HG03439 (cell line): ENCODE data around the gene C16orf78.

Source experiments
- ATAC-seq: cut with Tn5 transposase; IDR thresholded peaks from one replicate; pipeline ENCODE4 v1.9.1; 2021; ENCODE audit warnings: mild to moderate bottlenecking, moderate library complexity; ENCODE audit not compliant: unreplicated experiment

The C16orf78 gene, protein sequence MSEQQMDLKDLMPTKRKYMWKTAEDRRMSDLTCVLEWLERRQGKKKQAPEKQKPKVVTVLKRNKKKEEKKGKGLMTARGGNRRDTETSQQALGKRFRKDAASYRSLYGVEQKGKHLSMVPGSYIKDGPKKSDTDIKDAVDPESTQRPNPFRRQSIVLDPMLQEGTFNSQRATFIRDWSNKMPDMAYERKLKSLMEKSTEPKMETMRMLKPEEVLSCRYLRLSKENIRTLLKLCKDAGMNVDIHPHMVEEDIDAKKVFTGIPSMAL

DNA sequence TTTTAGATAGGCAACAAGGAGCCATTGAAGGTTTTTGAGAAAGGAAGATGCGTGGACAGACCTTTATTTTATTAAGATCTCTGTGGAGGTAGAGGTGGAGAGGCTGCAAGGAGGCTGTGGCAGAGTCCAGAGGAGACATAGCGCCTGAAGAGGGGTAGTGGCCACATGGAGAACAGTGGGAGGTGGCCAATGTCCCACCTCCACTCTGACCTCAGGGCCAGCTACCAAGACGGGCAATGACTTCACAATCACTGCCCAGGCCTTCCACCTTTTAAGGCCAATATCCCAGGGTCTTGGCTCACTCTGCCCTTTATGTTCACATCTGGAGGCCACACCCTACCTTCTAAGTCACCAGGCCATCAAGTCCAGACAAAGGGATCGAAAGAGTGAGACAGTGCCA lies at the start of gene C16orf78:
Gene C16orf78 (plus strand): TSS at position 301 of the 400 bp plus-strand sequence. CDS start 136 bp downstream, outside the sequence.
- ATAC-seq = no peak

GRCh38 chr16:49324703-49325102 lies 48.9 kb upstream of the C16orf78 start:
- ATAC-seq = no peak

DNA sequence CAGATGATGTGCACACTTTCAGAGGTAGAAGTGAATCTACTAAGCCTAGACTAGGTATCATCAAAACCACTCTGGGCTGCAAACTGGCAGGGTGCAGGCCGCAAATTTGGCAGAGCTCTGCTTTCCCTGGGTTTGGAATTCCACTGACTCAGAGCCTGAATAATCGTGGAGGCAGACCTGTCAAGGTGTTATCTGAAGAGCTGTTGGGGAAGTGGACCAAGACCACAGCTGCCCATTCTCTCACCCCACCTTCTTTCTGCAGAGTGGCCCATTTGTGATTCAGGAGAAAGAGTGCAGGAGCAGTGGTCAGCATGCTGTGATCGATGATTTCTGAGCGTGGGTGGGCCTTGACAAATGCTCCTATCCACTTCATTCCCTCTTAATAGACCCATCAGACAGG lies 46.1 kb upstream of the C16orf78 start:
- ATAC-seq = no peak

DNA sequence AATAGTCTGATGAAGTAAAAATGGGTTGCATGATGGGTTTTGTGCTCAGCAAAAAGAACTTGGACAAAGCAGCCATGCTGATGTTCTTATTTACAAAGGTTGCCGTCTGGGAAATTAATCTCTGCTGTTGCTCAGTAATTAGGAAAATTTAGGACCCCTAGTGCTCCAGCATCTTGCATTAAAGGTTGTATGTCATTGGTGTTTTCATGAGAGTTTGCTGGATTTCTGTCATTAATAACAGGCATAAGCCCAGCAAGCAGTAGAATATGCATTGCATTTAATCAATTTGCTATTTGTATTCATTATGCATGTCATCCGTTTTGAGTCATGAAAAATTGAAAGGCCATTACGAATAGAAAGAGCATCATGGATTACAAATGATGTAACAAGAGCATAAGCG lies 45.3 kb upstream of the C16orf78 start:
- no peak for ATAC-seq

GRCh38 chr16:49330562-49331201 lies 42.9 kb upstream of the C16orf78 start:
- ATAC-seq = no peak

GRCh38 chr16:49332589-49333258 lies 40.9 kb upstream of the C16orf78 start:
- no peak for ATAC-seq

- ATAC-seq = no peak
Observed at GRCh38 chr16:49333259-49333597, 40.4 kb upstream of the C16orf78 start.

DNA sequence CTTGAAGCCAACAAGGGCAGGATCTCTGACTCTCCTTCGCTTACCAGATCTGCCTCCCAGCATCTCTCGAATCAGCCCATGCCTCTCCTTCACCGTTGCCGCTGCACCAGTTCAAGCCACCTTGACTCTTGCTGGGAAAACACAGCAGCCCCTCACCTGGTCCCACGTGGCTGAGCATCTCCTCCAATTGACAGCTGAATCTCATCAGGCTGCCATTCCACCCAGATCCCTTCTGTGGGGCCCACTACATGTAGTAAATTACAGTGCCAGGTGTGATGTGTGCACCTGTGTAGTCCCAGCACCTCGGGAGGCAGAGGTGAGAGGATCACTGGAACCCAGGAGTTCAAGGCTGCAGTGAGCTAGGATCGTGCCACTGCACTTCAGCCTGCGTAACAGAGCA lies 37.8 kb upstream of the C16orf78 start:
- no peak for ATAC-seq

GRCh38 chr16:49336581-49336980 lies 37.0 kb upstream of the C16orf78 start:
- no peak for ATAC-seq

DNA sequence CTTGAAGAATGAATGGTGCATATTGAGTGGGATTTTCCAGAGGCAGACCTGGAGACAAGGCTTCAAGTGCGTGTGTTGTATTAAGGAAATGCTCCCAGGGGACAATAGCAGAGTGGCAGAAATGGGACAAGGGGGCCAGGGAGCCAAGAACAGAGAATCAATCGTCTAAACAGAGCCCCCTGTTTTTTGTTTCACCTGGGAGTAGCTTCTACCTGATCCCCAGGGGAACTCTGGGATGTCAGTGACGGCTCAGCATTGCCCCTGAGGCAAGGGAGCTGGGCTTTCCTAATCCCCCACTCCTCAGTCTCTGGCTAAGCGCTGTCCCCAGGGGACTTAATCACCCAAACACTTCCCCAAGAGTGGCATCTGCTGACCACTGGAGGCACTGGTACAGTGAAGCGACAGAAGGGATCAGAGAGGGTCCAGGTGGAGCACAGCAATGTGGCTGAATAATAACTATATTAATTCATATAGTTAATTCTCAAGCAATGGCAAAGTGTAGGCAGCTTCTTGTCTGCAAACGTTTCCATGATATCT lies 35.7 kb upstream of the C16orf78 start:
- ATAC-seq = no peak

DNA sequence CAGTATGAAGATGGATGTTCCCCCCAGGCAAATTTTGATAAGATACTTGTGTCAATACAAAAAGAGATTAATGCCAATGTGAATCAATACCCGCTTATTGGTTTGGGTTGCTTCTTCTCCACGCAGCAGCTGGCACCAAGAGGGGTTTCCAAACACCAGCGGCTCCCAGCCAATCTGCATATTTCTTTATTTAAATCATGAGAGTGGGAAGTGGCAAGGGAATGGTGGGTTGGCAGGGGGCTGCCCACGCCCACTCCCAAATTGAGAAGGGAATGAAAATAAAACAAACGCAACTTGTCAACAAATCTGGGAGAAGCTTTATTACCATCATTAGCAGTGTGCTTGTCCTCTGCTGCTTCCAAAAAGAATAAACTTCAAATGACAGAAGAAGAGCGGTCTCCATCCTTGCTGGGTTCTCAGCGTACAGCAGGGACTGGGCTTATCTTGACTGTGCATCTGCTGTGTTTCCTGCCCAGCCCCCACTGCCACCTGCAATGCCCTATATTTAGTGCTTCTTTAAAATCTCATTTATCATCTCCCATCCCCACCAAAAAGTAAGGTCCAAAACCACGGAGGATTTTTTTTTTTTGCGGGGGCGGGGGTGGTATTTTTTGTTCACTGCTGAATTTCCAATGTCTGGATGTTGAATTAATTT lies 34.9 kb upstream of the C16orf78 start:
- no peak for ATAC-seq

GRCh38 chr16:49340466-49340865 lies 33.1 kb upstream of the C16orf78 start:
- ATAC-seq = no peak

DNA sequence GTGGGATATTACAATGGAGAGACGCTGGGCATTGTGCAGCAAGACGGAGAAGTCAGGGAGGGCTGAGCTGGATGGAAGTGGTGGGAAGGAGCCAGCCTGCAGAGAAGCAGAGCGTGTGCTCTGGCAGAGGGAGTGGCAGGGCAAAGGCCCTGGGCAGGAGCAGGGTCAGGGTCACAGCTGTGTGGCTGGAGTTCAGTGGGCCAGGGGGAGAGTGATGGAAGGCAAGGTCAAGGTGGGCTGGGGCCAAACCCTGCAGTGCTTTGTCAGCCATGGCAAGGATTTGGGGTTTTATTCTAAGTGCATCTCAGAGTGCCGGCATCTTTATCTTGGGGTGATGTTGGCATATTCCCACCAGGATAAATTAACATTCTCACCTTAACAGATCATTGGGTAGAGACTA lies 31.9 kb upstream of the C16orf78 start:
- ATAC-seq = no peak

- no peak for ATAC-seq
Observed at GRCh38 chr16:49342336-49343265, 31.0 kb upstream of the C16orf78 start.

DNA sequence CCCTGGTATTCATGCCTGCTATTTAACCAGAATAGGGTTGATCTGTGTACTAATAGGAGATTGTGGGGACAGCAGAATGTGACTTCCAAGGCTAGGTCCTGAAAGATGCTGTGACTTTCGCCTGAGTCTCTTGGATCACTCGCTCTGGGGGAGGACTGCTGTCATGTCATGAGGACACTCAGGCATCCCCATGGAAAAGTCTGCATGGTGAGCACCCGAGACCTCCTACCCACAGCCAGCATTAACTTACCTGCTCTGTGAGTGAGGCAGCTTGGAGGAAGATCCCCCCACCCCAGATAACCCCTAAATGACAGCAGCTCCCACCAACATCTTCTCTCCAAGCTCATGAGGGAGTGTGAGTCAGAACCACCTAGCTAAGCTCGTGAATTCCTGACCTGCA lies 30.3 kb upstream of the C16orf78 start:
- no peak for ATAC-seq

- ATAC-seq = no peak
Observed at GRCh38 chr16:49344401-49344800, 29.2 kb upstream of the C16orf78 start.

DNA sequence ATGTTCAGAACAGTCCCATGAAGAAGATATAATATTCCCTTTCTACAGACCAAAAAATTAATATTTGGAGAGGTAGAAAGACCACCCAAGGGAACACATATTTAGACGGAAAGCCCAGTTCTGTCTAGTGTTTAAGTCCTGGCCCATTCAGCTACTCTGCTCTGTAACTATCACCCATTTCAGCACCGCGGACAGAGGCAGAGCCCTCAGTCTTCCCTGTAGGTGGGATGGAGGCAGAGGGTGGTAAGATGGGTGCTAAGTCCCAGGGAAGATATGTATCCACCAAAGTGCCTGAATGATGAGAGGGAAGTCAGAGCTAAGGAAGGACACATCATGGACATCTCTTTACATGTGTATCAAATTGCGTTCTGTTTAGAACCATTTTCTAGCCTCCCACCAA lies 27.8 kb upstream of the C16orf78 start:
- ATAC-seq = no peak

- ATAC-seq = no peak
Observed at GRCh38 chr16:49346459-49346858, 27.1 kb upstream of the C16orf78 start.

- ATAC-seq = no peak
Observed at GRCh38 chr16:49347476-49347875, 26.1 kb upstream of the C16orf78 start.

DNA sequence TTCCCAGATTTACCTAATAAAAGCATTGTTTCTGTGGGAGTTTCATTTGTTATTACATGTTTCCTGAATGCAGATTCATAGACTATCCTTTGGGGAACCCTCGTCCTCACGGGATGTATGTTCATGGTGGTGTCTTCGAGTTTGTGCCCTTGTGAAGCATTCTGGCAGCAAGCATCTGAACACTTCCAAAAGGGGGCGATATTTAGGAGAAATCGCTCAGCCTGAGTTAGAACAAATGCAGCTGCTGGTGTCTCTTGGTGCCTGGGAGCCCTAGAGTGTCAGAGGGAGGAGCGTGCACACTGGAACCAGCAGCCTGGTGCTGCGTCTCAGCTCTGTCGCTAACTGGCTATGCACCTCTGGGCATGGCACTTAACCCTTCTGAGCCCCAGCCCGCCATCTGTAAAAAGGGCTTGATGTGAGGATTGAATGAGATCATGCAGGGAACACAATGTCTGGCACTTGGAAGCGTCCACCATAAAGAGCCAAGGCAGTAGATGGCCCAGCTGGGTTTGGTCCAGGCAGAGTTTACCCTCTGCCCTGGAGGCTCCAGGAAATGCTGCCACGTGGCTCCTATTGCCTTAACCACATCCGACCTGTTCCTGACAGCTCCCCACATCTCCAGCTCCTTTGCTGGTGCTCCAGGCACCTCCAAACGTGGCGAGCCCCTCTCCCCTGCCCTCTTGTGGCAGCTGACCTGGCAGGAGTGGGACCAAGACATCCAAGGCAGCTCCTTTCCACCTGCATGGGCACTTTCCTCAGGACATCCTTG lies 25.0 kb upstream of the C16orf78 start:
- no peak for ATAC-seq
